ENCODE measurements around the gene ITIH2. TPM values are rescaled to one million over a fixed set of nuclear protein-coding genes. Genes with fewer than 3 reads are reported as not detected.

Gene ITIH2
- total RNA-seq, 2 donors from 2014 or later: not detected

GRCh38 chr10:7795605-7796004 lies 92.5 kb downstream of the ITIH2 start:
- no peak overlapping the region for H3K27ac ChIP-seq (ENCODE audit: low read depth, low read length)
- H3K4me3 Mint-ChIP-seq: no peak overlapping the region
- H3K27me3 ChIP-seq (ENCODE audit: control insufficient read depth, insufficient read depth, low read length, poor library complexity, severe bottlenecking): no peaks in the 10 kb centered on the region
- H3K9me3 Mint-ChIP-seq: no peaks in the 10 kb centered on the region
- no peak overlapping the region for H3K4me3 ChIP-seq (ENCODE audit: low read length)
- no peak overlapping the region for H3K27ac Mint-ChIP-seq
- TF ChIP-seq, protein P1, sequence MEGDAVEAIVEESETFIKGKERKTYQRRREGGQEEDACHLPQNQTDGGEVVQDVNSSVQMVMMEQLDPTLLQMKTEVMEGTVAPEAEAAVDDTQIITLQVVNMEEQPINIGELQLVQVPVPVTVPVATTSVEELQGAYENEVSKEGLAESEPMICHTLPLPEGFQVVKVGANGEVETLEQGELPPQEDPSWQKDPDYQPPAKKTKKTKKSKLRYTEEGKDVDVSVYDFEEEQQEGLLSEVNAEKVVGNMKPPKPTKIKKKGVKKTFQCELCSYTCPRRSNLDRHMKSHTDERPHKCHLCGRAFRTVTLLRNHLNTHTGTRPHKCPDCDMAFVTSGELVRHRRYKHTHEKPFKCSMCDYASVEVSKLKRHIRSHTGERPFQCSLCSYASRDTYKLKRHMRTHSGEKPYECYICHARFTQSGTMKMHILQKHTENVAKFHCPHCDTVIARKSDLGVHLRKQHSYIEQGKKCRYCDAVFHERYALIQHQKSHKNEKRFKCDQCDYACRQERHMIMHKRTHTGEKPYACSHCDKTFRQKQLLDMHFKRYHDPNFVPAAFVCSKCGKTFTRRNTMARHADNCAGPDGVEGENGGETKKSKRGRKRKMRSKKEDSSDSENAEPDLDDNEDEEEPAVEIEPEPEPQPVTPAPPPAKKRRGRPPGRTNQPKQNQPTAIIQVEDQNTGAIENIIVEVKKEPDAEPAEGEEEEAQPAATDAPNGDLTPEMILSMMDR (conservative IDR thresholded peaks at IDR 0.05): no peak
- peaks cover 3% of the 10 kb centered on the region for H3K4me1 ChIP-seq (ENCODE audit: control insufficient read depth, insufficient read depth, low read length)
- peaks cover 57% of the 10 kb centered on the region for H3K36me3 Mint-ChIP-seq (ENCODE audit: low read depth)
- H3K27me3 Mint-ChIP-seq (ENCODE audit: insufficient read depth): no peaks in the 10 kb centered on the region
- H3K36me3 ChIP-seq (ENCODE audit: control insufficient read depth, insufficient read depth, low read length): peaks cover 54% of the 10 kb centered on the region
- peaks cover 18% of the 10 kb centered on the region for H3K4me1 Mint-ChIP-seq
- DNase-seq: no peak
- H3K9ac ChIP-seq (ENCODE audit: extremely low read depth, low read length, poor library complexity, severe bottlenecking): no peak overlapping the region
- no peaks in the 10 kb centered on the region for H3K9me3 ChIP-seq (ENCODE audit: control insufficient read depth, low read length)
- WGBS, 2 experiments (ENCODE audit: insufficient coverage in 1 of 2, insufficient read length in 1 of 2): 83 to 93% methylated on average over 3 of the region's 4 CpGs

GRCh38 chr10:7797582-7797981 lies 94.5 kb downstream of the ITIH2 start:
- peaks cover 59% of the 10 kb centered on the region for H3K36me3 Mint-ChIP-seq (ENCODE audit: low read depth)
- H3K4me3 Mint-ChIP-seq: no peak overlapping the region
- DNase-seq: no peak
- H3K27ac Mint-ChIP-seq: no peak overlapping the region
- H3K27ac ChIP-seq (ENCODE audit: low read depth, low read length): no peak overlapping the region
- H3K9me3 ChIP-seq (ENCODE audit: control insufficient read depth, low read length): no peaks in the 10 kb centered on the region
- H3K4me1 ChIP-seq (ENCODE audit: control insufficient read depth, insufficient read depth, low read length): peaks cover 3% of the 10 kb centered on the region
- H3K4me1 Mint-ChIP-seq: peaks cover 12% of the 10 kb centered on the region
- H3K27me3 Mint-ChIP-seq (ENCODE audit: insufficient read depth): no peaks in the 10 kb centered on the region
- no peak overlapping the region for H3K4me3 ChIP-seq (ENCODE audit: low read length)
- H3K9me3 Mint-ChIP-seq: no peaks in the 10 kb centered on the region
- TF ChIP-seq, protein P1 (conservative IDR thresholded peaks at IDR 0.05): no peak
- WGBS, 2 experiments (ENCODE audit: insufficient coverage in 1 of 2, insufficient read length in 1 of 2): 91 to 98% methylated on average over 4 to 6 of the region's 6 CpGs
- no peaks in the 10 kb centered on the region for H3K27me3 ChIP-seq (ENCODE audit: control insufficient read depth, insufficient read depth, low read length, poor library complexity, severe bottlenecking)
- peaks cover 63% of the 10 kb centered on the region for H3K36me3 ChIP-seq (ENCODE audit: control insufficient read depth, insufficient read depth, low read length)
- no peak overlapping the region for H3K9ac ChIP-seq (ENCODE audit: extremely low read depth, low read length, poor library complexity, severe bottlenecking)

Other genes with a start within 250 kb of the ITIH2 start
- 1 to 10 TPM; 2.9 to 5.3 TPM for gene ITIH5, start 36.4 kb upstream of the ITIH2 start, total RNA-seq
- gene KIN, start 84.7 kb downstream of the ITIH2 start, total RNA-seq: 10 to 100 TPM; 17.9 TPM
- gene ATP5F1C, start 84.9 kb downstream of the ITIH2 start, total RNA-seq: 100 to 1,000 TPM; 248 to 287 TPM
- gene TAF3, start 115.2 kb downstream of the ITIH2 start, total RNA-seq: 10 to 100 TPM in 1 of 2 donors, 1 to 10 TPM in 1; 9.9 to 10.0 TPM